HEK293 (cell line): Measurements from ENCODE around the gene SGIP1.

Experiments used
- BCL6B ChIP-seq: fragments of 450-650 bp; formaldehyde crosslinking; IDR thresholded peaks from 2 replicates; pipeline ENCODE4 v1.5.1; 2017; ENCODE audit warnings: missing biosample characterization, missing genetic modification characterization
- GLI2 ChIP-seq: fragments of 450-650 bp; formaldehyde crosslinking; IDR thresholded peaks from 2 replicates; pipeline ENCODE4; 2017; ENCODE audit warnings: missing biosample characterization, missing genetic modification characterization, low read depth, borderline replicate concordance
- IKZF3 ChIP-seq: fragments of 450-650 bp; IDR thresholded peaks from 2 replicates; pipeline ENCODE4 v1.5.0; 2018; ENCODE audit warnings: missing biosample characterization, mild to moderate bottlenecking, missing genetic modification characterization, moderate library complexity
- KLF10 ChIP-seq: fragments of 450-650 bp; IDR thresholded peaks from 2 replicates; pipeline ENCODE4 v1.5.1; 2018; ENCODE audit warnings: missing biosample characterization, mild to moderate bottlenecking, missing genetic modification characterization
- KLF17 ChIP-seq: fragments of 450-650 bp; formaldehyde crosslinking; IDR thresholded peaks from 2 replicates; pipeline ENCODE4 v1.5.1; 2016; ENCODE audit warnings: missing biosample characterization, missing genetic modification characterization
- MZF1 ChIP-seq: fragments of 450-650 bp; formaldehyde crosslinking; IDR thresholded peaks from 2 replicates; pipeline ENCODE4 v1.5.1; 2017; ENCODE audit warnings: missing biosample characterization, missing genetic modification characterization, borderline replicate concordance
- OSR2 ChIP-seq: fragments of 450-650 bp; formaldehyde crosslinking; IDR thresholded peaks from 2 replicates; pipeline ENCODE4 v1.5.1; 2016; ENCODE audit warnings: missing biosample characterization, missing genetic modification characterization
- PRDM10 ChIP-seq: fragments of 450-650 bp; formaldehyde crosslinking; IDR thresholded peaks from 2 replicates; pipeline ENCODE4 v1.5.1; 2016; ENCODE audit warnings: missing biosample characterization, missing genetic modification characterization
- PRDM6 ChIP-seq: fragments of 450-650 bp; formaldehyde crosslinking; IDR thresholded peaks from 2 replicates; pipeline ENCODE4 v1.5.1; 2017; ENCODE audit warnings: missing biosample characterization, missing genetic modification characterization
- TSHZ1 ChIP-seq: fragments of 450-650 bp; formaldehyde crosslinking; IDR thresholded peaks from 2 replicates; pipeline ENCODE4 v1.5.1; 2016; ENCODE audit warnings: missing biosample characterization, missing genetic modification characterization, borderline replicate concordance
- WT1 ChIP-seq: fragments of 450-650 bp; formaldehyde crosslinking; IDR thresholded peaks from 2 replicates; pipeline ENCODE4 v1.5.1; 2016; ENCODE audit warnings: missing biosample characterization, missing genetic modification characterization
- ZBTB26 ChIP-seq: fragments of 450-650 bp; formaldehyde crosslinking; optimal IDR thresholded peaks from 2 replicates; pipeline ENCODE3; 2016; ENCODE audit warnings: missing biosample characterization, mild to moderate bottlenecking, missing genetic modification characterization
- ZEB2 ChIP-seq: fragments of 450-650 bp; formaldehyde crosslinking; IDR thresholded peaks from 2 replicates; pipeline ENCODE4 v1.5.1; 2016; ENCODE audit warnings: missing biosample characterization, missing genetic modification characterization
- ZNF366 ChIP-seq: fragments of 450-650 bp; formaldehyde crosslinking; conservative IDR thresholded peaks from 2 replicates; pipeline ENCODE4 v1.5.1; 2016; ENCODE audit warnings: missing biosample characterization, missing genetic modification characterization
- ZNF391 ChIP-seq: fragments of 450-650 bp; formaldehyde crosslinking; IDR thresholded peaks from 2 replicates; pipeline ENCODE4 v1.5.1; 2016; ENCODE audit warnings: low read depth, missing biosample characterization, missing genetic modification characterization, borderline replicate concordance
- ZNF473 ChIP-seq: fragments of 450-650 bp; formaldehyde crosslinking; IDR thresholded peaks from 2 replicates; pipeline ENCODE4 v1.5.1; 2017; ENCODE audit warnings: missing biosample characterization, missing genetic modification characterization
- ZNF501 ChIP-seq: fragments of 450-650 bp; formaldehyde crosslinking; IDR thresholded peaks from 2 replicates; pipeline ENCODE4 v1.5.1; 2016; ENCODE audit warnings: missing biosample characterization, missing genetic modification characterization
- ZNF510 ChIP-seq: fragments of 450-650 bp; formaldehyde crosslinking; IDR thresholded peaks from 2 replicates; pipeline ENCODE4 v1.5.1; 2018; ENCODE audit warnings: mild to moderate bottlenecking, missing genetic modification characterization, missing biosample characterization; ENCODE audit not compliant: insufficient replicate concordance
- ZNF544 ChIP-seq: fragments of 450-650 bp; formaldehyde crosslinking; IDR thresholded peaks from 2 replicates; pipeline ENCODE4 v1.5.0; 2017; ENCODE audit warnings: missing biosample characterization, missing genetic modification characterization
- ZNF561 ChIP-seq: fragments of 450-650 bp; IDR thresholded peaks from 2 replicates; pipeline ENCODE4 v1.5.1; 2018; ENCODE audit warnings: missing biosample characterization, missing genetic modification characterization, borderline replicate concordance
- ZNF580 ChIP-seq: fragments of 450-650 bp; formaldehyde crosslinking; IDR thresholded peaks from 2 replicates; pipeline ENCODE4 v1.5.1; 2016; ENCODE audit warnings: missing biosample characterization, missing genetic modification characterization
- ZNF596 ChIP-seq: fragments of 450-650 bp; IDR thresholded peaks from 2 replicates; pipeline ENCODE4 v1.5.0; 2018; ENCODE audit warnings: missing biosample characterization, mild to moderate bottlenecking, missing genetic modification characterization, moderate library complexity
- ZNF843 ChIP-seq: fragments of 450-650 bp; formaldehyde crosslinking; IDR thresholded peaks from 2 replicates; pipeline ENCODE4 v1.5.1; 2016; ENCODE audit warnings: missing biosample characterization, missing genetic modification characterization
- ZSCAN30 ChIP-seq: fragments of 450-650 bp; IDR thresholded peaks from 2 replicates; pipeline ENCODE4 v1.5.1; 2018; ENCODE audit warnings: missing biosample characterization, mild to moderate bottlenecking, missing genetic modification characterization, moderate library complexity
- ZSCAN4 ChIP-seq: fragments of 450-650 bp; formaldehyde crosslinking; IDR thresholded peaks from 2 replicates; pipeline ENCODE4 v1.5.1; 2017; ENCODE audit warnings: missing biosample characterization, missing genetic modification characterization

Gene SGIP1

GRCh38 chr1:66778266-66778665, 244.3 kb downstream of the SGIP1 start (continued):
- TF ChIP-seq ZNF501 (tag by site-specific recombination): 0 out of 2 replicates have a peak, but pooled peaks have one; percentile 42
- TF ChIP-seq ZEB2 (tag by site-specific recombination): peak; percentile 74
- TF ChIP-seq ZNF544 (tag by site-specific recombination): no peak
- peak; percentile 99 for TF ChIP-seq PRDM6 (tag by site-specific recombination)
- TF ChIP-seq ZSCAN4 (tag by site-specific recombination): peak; percentile 37; the same call in 1 of the 2 replicates
- TF ChIP-seq ZNF843 (tag by site-specific recombination): peak; percentile 95
- TF ChIP-seq GLI2 (tag by site-specific recombination): peak; percentile 79
- TF ChIP-seq IKZF3 (tag by site-specific recombination): peak; percentile 84
- TF ChIP-seq ZNF580: peak; percentile 86
- peak; percentile 61 for TF ChIP-seq ZNF366 (tag by site-specific recombination)
- TF ChIP-seq ZNF510 (tag by site-specific recombination): peak; percentile 100
- TF ChIP-seq PRDM10 (tag by site-specific recombination): peak; percentile 10; the same call in 1 of the 2 replicates
- no peak for TF ChIP-seq ZBTB26 (tag by site-specific recombination)
- TF ChIP-seq MZF1 (tag by site-specific recombination): 0 out of 2 replicates have a peak, but pooled peaks have one; percentile 10
- no peak for TF ChIP-seq KLF17 (tag by site-specific recombination)
- TF ChIP-seq ZNF473 (tag by site-specific recombination): no peak
- 0 out of 2 replicates have a peak, but pooled peaks have one; percentile 57 for TF ChIP-seq ZNF561 (tag by site-specific recombination)
- peak; percentile 80; the same call in 1 of the 2 replicates for TF ChIP-seq TSHZ1 (tag by site-specific recombination)
- 0 out of 2 replicates have a peak, but pooled peaks have one; percentile 23 for TF ChIP-seq KLF10 (tag by site-specific recombination)
- peak; percentile 86 for TF ChIP-seq ZSCAN30
- 0 out of 2 replicates have a peak, but pooled peaks have one; percentile 35 for TF ChIP-seq ZNF391 (tag by site-specific recombination)
- TF ChIP-seq OSR2 (tag by site-specific recombination): peak; percentile 90
- peak; percentile 50; the same call in 1 of the 2 replicates for TF ChIP-seq WT1 (tag by site-specific recombination)
- TF ChIP-seq BCL6B: peak; percentile 96
- peak; percentile 23; the same call in 1 of the 2 replicates for TF ChIP-seq ZNF596 (tag by site-specific recombination)
